GM12878 (cell line): ENCODE measurements around the gene MRPL27. TPM values are rescaled to one million over a fixed set of nuclear protein-coding genes. Genes with fewer than 3 reads are reported as not detected.

Experiments
- HDAC6 ChIP-seq: fragments of 200-600 bp; sonication (generic); IDR thresholded peaks from one replicate; pipeline ENCODE4 v1.8.0; 2017; ENCODE audit warnings: antibody characterized with exemption; ENCODE audit not compliant: unreplicated experiment
- IRF4 ChIP-seq: IDR thresholded peaks from 2 replicates; pipeline ENCODE4 v1.6.1; 2011; ENCODE audit warnings: low read depth, low read length
- KDM1A ChIP-seq: fragments of 200-600 bp; sonication (generic); IDR thresholded peaks from 2 replicates; pipeline ENCODE4 v1.6.1; 2016; ENCODE audit warnings: borderline replicate concordance
- MEF2A ChIP-seq: IDR thresholded peaks from 2 replicates; pipeline ENCODE4 v1.6.1; 2011; ENCODE audit warnings: low read depth, mild to moderate bottlenecking, low read length, moderate library complexity; ENCODE audit not compliant: insufficient read depth
- NFYA ChIP-seq: IDR thresholded peaks from 2 replicates; pipeline ENCODE4 v1.6.1; 2011; ENCODE audit warnings: low read depth, mild to moderate bottlenecking, low read length, improper control_type of control experiment, borderline replicate concordance
- NFYB ChIP-seq: IDR thresholded peaks from 2 replicates; pipeline ENCODE4 v1.6.1; 2011; ENCODE audit warnings: low read depth, mild to moderate bottlenecking, low read length, improper control_type of control experiment, moderate library complexity; ENCODE audit not compliant: insufficient read depth
- NR2F1 ChIP-seq: fragments of 450-650 bp; conservative IDR thresholded peaks from 2 replicates; pipeline ENCODE4 v1.6.1; 2017; ENCODE audit warnings: mild to moderate bottlenecking
- PAX8 ChIP-seq: fragments of 450-650 bp; IDR thresholded peaks from 2 replicates; pipeline ENCODE4 v1.6.1; 2017; ENCODE audit warnings: mild to moderate bottlenecking, moderate library complexity
- POLR2AphosphoS2 ChIP-seq: IDR thresholded peaks from 2 replicates; pipeline ENCODE4 v1.6.1; 2011; ENCODE audit warnings: low read depth, mild to moderate bottlenecking, low read length, improper control_type of control experiment, moderate library complexity
- REST ChIP-seq: IDR thresholded peaks from 2 replicates; pipeline ENCODE4 v1.6.1; 2012; ENCODE audit warnings: mild to moderate bottlenecking, low read depth, low read length
- SMAD5 ChIP-seq: IDR thresholded peaks from 2 replicates; pipeline ENCODE4 v1.6.1; 2016; ENCODE audit warnings: antibody characterized with exemption, low read depth
- WRNIP1 ChIP-seq: IDR thresholded peaks from 2 replicates; pipeline ENCODE4 v1.6.1; 2011; ENCODE audit warnings: low read depth, low read length, improper control_type of control experiment, borderline replicate concordance
- YBX1 ChIP-seq: fragments of 450-650 bp; IDR thresholded peaks from 2 replicates; pipeline ENCODE4 v1.6.1; 2016; ENCODE audit warnings: antibody characterized with exemption
- polyA plus RNA-seq, 11 experiments: library from polyadenylated mRNA; depleted of rRNA in 4 of 11; unstranded in 6 of 11; stranded (reverse) in 5 of 11; fragments of >200 nt; fragmentation: Nextera tagmentation in 4 of 11; fragmentation: Illumina TruSeq in 1 of 11; extraction: Ambion mirVana in 4 of 11; extraction: Trizol in 1 of 11; gene quantifications; 1 replicate in 1 of 11; 2 replicates in 10 of 11; pipeline versions ENCODE4 v1.2.1 to v1.2.3, GENCODE V29; 2011 to 2016; ENCODE audit warnings: inconsistent platforms in 2 of 11, missing spikeins in 2 of 11, low read depth in 1 of 11
- total RNA-seq, 4 experiments: library from RNA; depleted of rRNA in 3 of 4; stranded (reverse); fragments of >200 nt in 3 of 4; fragmentation: Illumina TruSeq in 1 of 4; extraction: Trizol in 1 of 4; gene quantifications; 2 replicates each; pipeline versions ENCODE4 v1.2.1 to v1.2.3, GENCODE V29; 2013 to 2021
- TF ChIP-seq, protein P1 (sequence below): fragments of 450-650 bp; IDR thresholded peaks from 2 replicates; pipeline ENCODE4 v1.6.1; 2016; ENCODE audit warnings: mild to moderate bottlenecking, moderate library complexity, borderline replicate concordance
- TF ChIP-seq, protein P2 (sequence below): fragments of 450-650 bp; IDR thresholded peaks from 2 replicates; pipeline ENCODE4 v1.6.1; 2018; ENCODE audit warnings: mild to moderate bottlenecking, low read depth, moderate library complexity; ENCODE audit not compliant: partially characterized antibody
- TF ChIP-seq, protein P3 (sequence below): fragments of 450-650 bp; IDR thresholded peaks from 2 replicates; pipeline ENCODE4 v1.6.1; 2018; ENCODE audit warnings: borderline replicate concordance, mild to moderate bottlenecking; ENCODE audit not compliant: partially characterized antibody

Gene MRPL27
- total and polyA plus RNA-seq, 10 of the 15 experiments (the other 5 are each of a cell fraction or from before 2014, with no cell fraction given), result 83.0 to 390 (median 131) TPM

- no peak for TF ChIP-seq REST
- peak; percentile 62; the same call in 1 of the 2 replicates for TF ChIP-seq SMAD5
- no peak for TF ChIP-seq NFYB
- no peak for TF ChIP-seq NFYA
- TF ChIP-seq IRF4, result peak; percentile 76
- TF ChIP-seq KDM1A, result no peak
- TF ChIP-seq PAX8, result no peak
- TF ChIP-seq, protein P1, sequence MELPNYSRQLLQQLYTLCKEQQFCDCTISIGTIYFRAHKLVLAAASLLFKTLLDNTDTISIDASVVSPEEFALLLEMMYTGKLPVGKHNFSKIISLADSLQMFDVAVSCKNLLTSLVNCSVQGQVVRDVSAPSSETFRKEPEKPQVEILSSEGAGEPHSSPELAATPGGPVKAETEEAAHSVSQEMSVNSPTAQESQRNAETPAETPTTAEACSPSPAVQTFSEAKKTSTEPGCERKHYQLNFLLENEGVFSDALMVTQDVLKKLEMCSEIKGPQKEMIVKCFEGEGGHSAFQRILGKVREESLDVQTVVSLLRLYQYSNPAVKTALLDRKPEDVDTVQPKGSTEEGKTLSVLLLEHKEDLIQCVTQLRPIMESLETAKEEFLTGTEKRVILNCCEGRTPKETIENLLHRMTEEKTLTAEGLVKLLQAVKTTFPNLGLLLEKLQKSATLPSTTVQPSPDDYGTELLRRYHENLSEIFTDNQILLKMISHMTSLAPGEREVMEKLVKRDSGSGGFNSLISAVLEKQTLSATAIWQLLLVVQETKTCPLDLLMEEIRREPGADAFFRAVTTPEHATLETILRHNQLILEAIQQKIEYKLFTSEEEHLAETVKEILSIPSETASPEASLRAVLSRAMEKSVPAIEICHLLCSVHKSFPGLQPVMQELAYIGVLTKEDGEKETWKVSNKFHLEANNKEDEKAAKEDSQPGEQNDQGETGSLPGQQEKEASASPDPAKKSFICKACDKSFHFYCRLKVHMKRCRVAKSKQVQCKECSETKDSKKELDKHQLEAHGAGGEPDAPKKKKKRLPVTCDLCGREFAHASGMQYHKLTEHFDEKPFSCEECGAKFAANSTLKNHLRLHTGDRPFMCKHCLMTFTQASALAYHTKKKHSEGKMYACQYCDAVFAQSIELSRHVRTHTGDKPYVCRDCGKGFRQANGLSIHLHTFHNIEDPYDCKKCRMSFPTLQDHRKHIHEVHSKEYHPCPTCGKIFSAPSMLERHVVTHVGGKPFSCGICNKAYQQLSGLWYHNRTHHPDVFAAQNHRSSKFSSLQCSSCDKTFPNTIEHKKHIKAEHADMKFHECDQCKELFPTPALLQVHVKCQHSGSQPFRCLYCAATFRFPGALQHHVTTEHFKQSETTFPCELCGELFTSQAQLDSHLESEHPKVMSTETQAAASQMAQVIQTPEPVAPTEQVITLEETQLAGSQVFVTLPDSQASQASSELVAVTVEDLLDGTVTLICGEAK, result peak; percentile 76
- TF ChIP-seq HDAC6, result peak; percentile 40
- TF ChIP-seq MEF2A, result peak; percentile 56; the same call in 1 of the 2 replicates
- TF ChIP-seq, protein P2, sequence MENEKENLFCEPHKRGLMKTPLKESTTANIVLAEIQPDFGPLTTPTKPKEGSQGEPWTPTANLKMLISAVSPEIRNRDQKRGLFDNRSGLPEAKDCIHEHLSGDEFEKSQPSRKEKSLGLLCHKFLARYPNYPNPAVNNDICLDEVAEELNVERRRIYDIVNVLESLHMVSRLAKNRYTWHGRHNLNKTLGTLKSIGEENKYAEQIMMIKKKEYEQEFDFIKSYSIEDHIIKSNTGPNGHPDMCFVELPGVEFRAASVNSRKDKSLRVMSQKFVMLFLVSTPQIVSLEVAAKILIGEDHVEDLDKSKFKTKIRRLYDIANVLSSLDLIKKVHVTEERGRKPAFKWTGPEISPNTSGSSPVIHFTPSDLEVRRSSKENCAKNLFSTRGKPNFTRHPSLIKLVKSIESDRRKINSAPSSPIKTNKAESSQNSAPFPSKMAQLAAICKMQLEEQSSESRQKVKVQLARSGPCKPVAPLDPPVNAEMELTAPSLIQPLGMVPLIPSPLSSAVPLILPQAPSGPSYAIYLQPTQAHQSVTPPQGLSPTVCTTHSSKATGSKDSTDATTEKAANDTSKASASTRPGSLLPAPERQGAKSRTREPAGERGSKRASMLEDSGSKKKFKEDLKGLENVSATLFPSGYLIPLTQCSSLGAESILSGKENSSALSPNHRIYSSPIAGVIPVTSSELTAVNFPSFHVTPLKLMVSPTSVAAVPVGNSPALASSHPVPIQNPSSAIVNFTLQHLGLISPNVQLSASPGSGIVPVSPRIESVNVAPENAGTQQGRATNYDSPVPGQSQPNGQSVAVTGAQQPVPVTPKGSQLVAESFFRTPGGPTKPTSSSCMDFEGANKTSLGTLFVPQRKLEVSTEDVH, result no peak
- no peak for TF ChIP-seq WRNIP1
- TF ChIP-seq, protein P3, sequence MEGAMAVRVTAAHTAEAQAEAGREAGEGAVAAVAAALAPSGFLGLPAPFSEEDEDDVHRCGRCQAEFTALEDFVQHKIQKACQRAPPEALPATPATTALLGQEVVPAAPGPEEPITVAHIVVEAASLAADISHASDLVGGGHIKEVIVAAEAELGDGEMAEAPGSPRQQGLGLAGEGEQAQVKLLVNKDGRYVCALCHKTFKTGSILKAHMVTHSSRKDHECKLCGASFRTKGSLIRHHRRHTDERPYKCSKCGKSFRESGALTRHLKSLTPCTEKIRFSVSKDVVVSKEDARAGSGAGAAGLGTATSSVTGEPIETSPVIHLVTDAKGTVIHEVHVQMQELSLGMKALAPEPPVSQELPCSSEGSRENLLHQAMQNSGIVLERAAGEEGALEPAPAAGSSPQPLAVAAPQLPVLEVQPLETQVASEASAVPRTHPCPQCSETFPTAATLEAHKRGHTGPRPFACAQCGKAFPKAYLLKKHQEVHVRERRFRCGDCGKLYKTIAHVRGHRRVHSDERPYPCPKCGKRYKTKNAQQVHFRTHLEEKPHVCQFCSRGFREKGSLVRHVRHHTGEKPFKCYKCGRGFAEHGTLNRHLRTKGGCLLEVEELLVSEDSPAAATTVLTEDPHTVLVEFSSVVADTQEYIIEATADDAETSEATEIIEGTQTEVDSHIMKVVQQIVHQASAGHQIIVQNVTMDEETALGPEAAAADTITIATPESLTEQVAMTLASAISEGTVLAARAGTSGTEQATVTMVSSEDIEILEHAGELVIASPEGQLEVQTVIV, result peak; percentile 54
- no peak for TF ChIP-seq YBX1
- TF ChIP-seq POLR2AphosphoS2, result peak; percentile 69; the same call in 1 of the 2 replicates
- peak; percentile 68; the same call in 1 of the 2 replicates for TF ChIP-seq NR2F1
Measured at GRCh38 chr17:50397111-50397918, 24.3 kb upstream of the MRPL27 start, which contains the start of gene LRRC59 (continued).
